Measurements from ENCODE around the gene FOXRED2.

GRCh38 chr22:36469094-36469710 is 37.6 kb downstream of the FOXRED2 start:
- TF ChIP-seq POLR2A (IDR thresholded peaks at IDR 0.05) (no peak), POLR2AphosphoS5 (IDR thresholded peaks at IDR 0.05) (peak in 1 of 3 donors; percentile 64)

All from stomach (tissue), 4 donors.